Activated naive CD4-positive, alpha-beta T cell treated with anti-CD3 and anti-CD28 coated beads, Interleukin-2, amount 50 U/mL, for 24 hours (primary cell): ENCODE results near the gene BIN2.

Source experiments
- H3K27ac Mint-ChIP-seq: one replicate; pipeline ENCODE4 v1.8.0; 2021; ENCODE audit warnings: mild to moderate bottlenecking, mixed read lengths
- H3K27me3 Mint-ChIP-seq: one replicate; pipeline ENCODE4 v1.8.0; 2021; ENCODE audit warnings: mixed read lengths
- H3K36me3 Mint-ChIP-seq: one replicate; pipeline ENCODE4 v1.8.0; 2021; ENCODE audit warnings: mixed read lengths
- H3K4me1 Mint-ChIP-seq: one replicate; pipeline ENCODE4 v1.8.0; 2021; ENCODE audit warnings: mixed read lengths
- H3K4me3 Mint-ChIP-seq: one replicate; pipeline ENCODE4 v1.8.0; 2021; ENCODE audit warnings: mild to moderate bottlenecking, mixed read lengths
- H3K9me3 Mint-ChIP-seq: one replicate; pipeline ENCODE4 v1.8.0; 2021; ENCODE audit warnings: mixed read lengths

Gene BIN2

GRCh38 chr12:51323966-51324895 is at the start of gene BIN2:
BIN2 (minus strand) TSS chr12:51324174; CDS start chr12:51324102, 72 bp downstream.
- Mint-ChIP-seq H3K4me1 (peaks cover 93% of the 10 kb centered on the region), H3K9me3 (no peaks in the 10 kb centered on the region), H3K36me3 (peaks cover 9% of the 10 kb centered on the region), H3K4me3 (peak within 1 kb of the TSS; percentile 96), H3K27me3 (no peaks in the 10 kb centered on the region), H3K27ac (peak within 1 kb of the TSS; percentile 95)

GRCh38 chr12:51373187-51373586 is 49.2 kb upstream of the BIN2 start:
- Mint-ChIP-seq H3K4me1 (peaks cover 53% of the 10 kb centered on the region), H3K27me3 (no peaks in the 10 kb centered on the region), H3K4me3 (no peak overlapping the region), H3K36me3 (peaks cover 21% of the 10 kb centered on the region), H3K9me3 (no peaks in the 10 kb centered on the region), H3K27ac (no peak overlapping the region)

DNA sequence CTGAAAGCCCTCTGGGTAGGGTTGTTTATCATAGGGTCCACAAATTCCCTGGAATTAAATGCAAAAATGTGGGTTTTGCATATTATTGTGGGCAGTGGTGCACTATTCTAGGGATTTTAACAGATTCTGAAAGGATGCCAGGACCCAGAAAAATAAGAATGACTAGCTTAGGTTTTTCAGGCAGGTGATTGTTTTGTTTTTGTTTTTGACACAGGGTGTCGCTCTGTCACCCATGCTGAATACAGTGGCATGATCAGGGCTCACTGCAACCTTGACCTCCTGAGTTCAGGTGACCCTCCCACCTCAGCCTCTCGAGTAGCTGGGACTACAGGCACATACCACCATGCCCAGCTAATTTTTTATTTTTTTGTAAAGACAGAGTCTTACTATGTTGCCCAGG is 48.0 kb upstream of the BIN2 start:
- no peaks in the 10 kb centered on the region for H3K27me3 Mint-ChIP-seq
- no peaks in the 10 kb centered on the region for H3K9me3 Mint-ChIP-seq
- H3K27ac Mint-ChIP-seq: no peak overlapping the region
- H3K36me3 Mint-ChIP-seq: peaks cover 13% of the 10 kb centered on the region
- H3K4me3 Mint-ChIP-seq: no peak overlapping the region
- peaks cover 62% of the 10 kb centered on the region for H3K4me1 Mint-ChIP-seq

DNA sequence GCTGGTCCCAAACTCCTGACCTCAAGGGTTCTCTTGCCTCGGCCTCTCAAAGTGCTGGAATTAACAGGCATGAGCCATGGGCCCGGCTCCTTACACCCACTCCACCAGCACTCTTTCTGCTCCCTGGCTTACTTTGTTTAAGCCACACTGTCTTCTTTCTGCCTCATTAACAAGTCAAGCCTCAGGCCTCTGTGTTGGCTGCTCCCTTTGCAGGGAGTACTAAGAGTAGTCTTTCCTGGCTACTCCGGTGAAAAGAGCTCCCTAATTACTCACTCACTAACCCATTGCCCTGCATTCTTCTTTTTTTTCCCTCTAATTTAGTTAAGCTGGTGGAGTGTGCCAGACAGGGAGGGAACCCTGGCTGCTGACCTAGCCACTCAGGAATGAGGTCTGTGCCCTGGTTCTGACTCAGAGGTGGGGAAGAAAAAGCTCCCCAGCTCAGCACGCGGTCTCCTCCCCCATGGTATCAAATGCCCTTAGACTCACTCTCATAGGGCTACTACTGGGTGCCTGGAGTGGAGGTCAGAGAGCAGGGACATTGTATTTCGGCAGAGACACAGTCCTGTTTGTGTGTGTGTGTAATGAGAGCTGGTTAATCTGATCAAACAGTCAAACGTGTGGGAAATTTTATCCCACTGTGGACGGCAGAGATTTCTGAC is 47.5 kb upstream of the BIN2 start:
- Mint-ChIP-seq H3K27me3 (no peaks in the 10 kb centered on the region), H3K4me1 (peaks cover 62% of the 10 kb centered on the region), H3K27ac (peak overlapping the region; percentile 73), H3K4me3 (no peak overlapping the region), H3K9me3 (no peaks in the 10 kb centered on the region), H3K36me3 (peaks cover 13% of the 10 kb centered on the region)

DNA sequence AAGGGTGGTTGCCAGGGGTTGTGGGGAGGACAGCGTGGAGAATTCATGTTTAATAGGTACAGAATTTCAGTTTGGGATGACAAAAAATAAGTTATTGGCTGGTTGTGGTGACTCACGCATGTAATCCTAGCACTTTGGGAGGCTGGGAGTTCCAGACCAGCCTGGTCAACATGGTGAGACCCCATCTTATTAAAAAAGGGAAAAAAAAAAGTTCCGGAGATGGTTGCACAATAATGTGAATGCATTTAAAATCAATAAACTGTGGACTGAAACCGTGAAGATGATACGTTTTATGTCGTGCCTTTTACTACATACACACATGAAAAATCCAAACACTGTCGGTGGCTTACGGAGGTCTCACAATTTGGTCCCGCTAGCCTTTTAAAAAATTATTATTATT is 46.7 kb upstream of the BIN2 start:
- Mint-ChIP-seq H3K36me3 (peaks cover 13% of the 10 kb centered on the region), H3K4me3 (no peak overlapping the region), H3K27me3 (no peaks in the 10 kb centered on the region), H3K4me1 (peaks cover 66% of the 10 kb centered on the region), H3K27ac (peak overlapping the region; percentile 80), H3K9me3 (no peaks in the 10 kb centered on the region)

- peak overlapping the region; percentile 73 for H3K4me3 Mint-ChIP-seq
- H3K4me1 Mint-ChIP-seq: peaks cover 58% of the 10 kb centered on the region
- H3K9me3 Mint-ChIP-seq: no peaks in the 10 kb centered on the region
- peak overlapping the region; percentile 76 for H3K27ac Mint-ChIP-seq
- H3K36me3 Mint-ChIP-seq: peaks cover 7% of the 10 kb centered on the region
- H3K27me3 Mint-ChIP-seq: no peaks in the 10 kb centered on the region
These were observed 45.6 kb upstream of the BIN2 start for GRCh38 chr12:51369581-51369980.

GRCh38 chr12:51368640-51369517 is 44.9 kb upstream of the BIN2 start:
- Mint-ChIP-seq H3K36me3 (peaks cover 7% of the 10 kb centered on the region), H3K27ac (peak overlapping the region; percentile 91), H3K4me1 (peaks cover 57% of the 10 kb centered on the region), H3K9me3 (no peaks in the 10 kb centered on the region), H3K4me3 (peak overlapping the region; percentile 73), H3K27me3 (no peaks in the 10 kb centered on the region)

DNA sequence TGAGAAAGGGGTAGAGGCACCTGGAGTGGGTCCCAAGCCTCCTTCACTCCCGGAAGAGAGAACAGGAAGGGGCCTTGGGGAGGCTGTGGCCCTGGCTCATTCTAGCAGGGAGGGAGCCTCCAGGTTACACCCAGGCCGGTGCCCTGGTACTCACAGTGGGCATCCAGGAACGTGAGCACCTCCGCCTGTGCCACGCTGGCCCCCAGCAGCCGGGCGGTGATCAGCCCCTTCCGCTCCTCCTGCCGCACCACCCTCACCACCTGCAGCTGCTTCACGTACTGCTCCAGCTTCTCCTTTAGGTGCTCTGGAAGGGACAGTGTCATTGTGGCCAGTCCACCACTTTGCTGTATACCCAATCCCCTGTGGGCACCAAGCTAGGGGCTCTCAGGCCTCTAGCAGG is 41.3 kb upstream of the BIN2 start:
- Mint-ChIP-seq H3K9me3 (no peaks in the 10 kb centered on the region), H3K27ac (peak overlapping the region; percentile 59), H3K36me3 (peaks cover 7% of the 10 kb centered on the region), H3K27me3 (no peaks in the 10 kb centered on the region), H3K4me3 (no peak overlapping the region), H3K4me1 (peaks cover 34% of the 10 kb centered on the region)

- Mint-ChIP-seq H3K27ac (no peak overlapping the region), H3K4me3 (no peak overlapping the region), H3K36me3 (peaks cover 12% of the 10 kb centered on the region), H3K4me1 (peaks cover 21% of the 10 kb centered on the region), H3K9me3 (no peaks in the 10 kb centered on the region), H3K27me3 (no peaks in the 10 kb centered on the region)
These were observed 40.0 kb upstream of the BIN2 start for GRCh38 chr12:51364001-51364400.

GRCh38 chr12:51362747-51363342 is 38.9 kb upstream of the BIN2 start:
- H3K27ac Mint-ChIP-seq: no peak overlapping the region
- H3K4me3 Mint-ChIP-seq: no peak overlapping the region
- peaks cover 14% of the 10 kb centered on the region for H3K36me3 Mint-ChIP-seq
- H3K4me1 Mint-ChIP-seq: peaks cover 10% of the 10 kb centered on the region
- no peaks in the 10 kb centered on the region for H3K27me3 Mint-ChIP-seq
- no peaks in the 10 kb centered on the region for H3K9me3 Mint-ChIP-seq

- H3K27me3 Mint-ChIP-seq: no peaks in the 10 kb centered on the region
- no peak overlapping the region for H3K4me3 Mint-ChIP-seq
- peaks cover 14% of the 10 kb centered on the region for H3K36me3 Mint-ChIP-seq
- no peak overlapping the region for H3K27ac Mint-ChIP-seq
- no peaks in the 10 kb centered on the region for H3K9me3 Mint-ChIP-seq
- H3K4me1 Mint-ChIP-seq: peaks cover 4% of the 10 kb centered on the region
These were observed 38.3 kb upstream of the BIN2 start for GRCh38 chr12:51362307-51362706.

GRCh38 chr12:51361161-51362016 is 37.4 kb upstream of the BIN2 start:
- no peak overlapping the region for H3K4me3 Mint-ChIP-seq
- peaks cover 16% of the 10 kb centered on the region for H3K36me3 Mint-ChIP-seq
- no peaks in the 10 kb centered on the region for H3K9me3 Mint-ChIP-seq
- peaks cover 7% of the 10 kb centered on the region for H3K4me1 Mint-ChIP-seq
- no peaks in the 10 kb centered on the region for H3K27me3 Mint-ChIP-seq
- peak overlapping the region; percentile 46 for H3K27ac Mint-ChIP-seq

- Mint-ChIP-seq H3K27me3 (no peaks in the 10 kb centered on the region), H3K4me1 (peaks cover 4% of the 10 kb centered on the region), H3K36me3 (peaks cover 16% of the 10 kb centered on the region), H3K4me3 (no peak overlapping the region), H3K9me3 (no peaks in the 10 kb centered on the region), H3K27ac (no peak overlapping the region)
These were observed 36.3 kb upstream of the BIN2 start for GRCh38 chr12:51360315-51360714.

DNA sequence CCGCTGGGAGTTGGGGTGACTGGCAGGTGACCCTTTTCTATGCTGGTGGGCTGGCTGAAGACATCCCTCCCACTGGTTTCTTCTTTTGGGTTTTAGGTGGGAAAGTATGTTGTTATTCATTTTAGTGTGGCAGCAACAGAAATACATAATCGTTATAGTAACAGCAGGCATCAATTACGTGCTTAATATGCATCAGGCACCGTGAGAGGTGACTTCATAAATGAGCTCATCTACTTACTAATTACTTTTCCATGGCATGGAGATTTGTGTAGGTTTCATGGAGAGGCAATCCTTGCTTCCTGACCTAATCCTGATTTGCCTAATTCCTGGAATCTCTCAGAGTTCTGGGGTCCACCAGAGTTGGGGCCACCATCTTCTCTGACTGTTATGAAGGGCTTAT is 35.9 kb upstream of the BIN2 start:
- Mint-ChIP-seq H3K4me1 (peaks cover 4% of the 10 kb centered on the region), H3K36me3 (peaks cover 16% of the 10 kb centered on the region), H3K27me3 (no peaks in the 10 kb centered on the region), H3K4me3 (no peak overlapping the region), H3K9me3 (no peaks in the 10 kb centered on the region), H3K27ac (no peak overlapping the region)
